Liver (tissue), 9 donors: ENCODE measurements around the gene STK17B. TPM values are rescaled to one million over a fixed set of nuclear protein-coding genes. Genes with fewer than 3 reads are reported as not detected.

Experiments
- DNase-seq: peaks from one replicate; pipeline ENCODE4 v3.0.0-alpha.2; 2017; ENCODE audit warnings: low spot score
- H3K27ac ChIP-seq, 2 donors: one replicate each; pipeline ENCODE4 v1.7.0; 2013; ENCODE audit warnings: inconsistent platforms in 2 of 2, low read length in 2 of 2, control low read depth in 1 of 2, low read depth in 1 of 2, mild to moderate bottlenecking in 1 of 2
- H3K27me3 ChIP-seq, 4 donors: one replicate each; pipeline versions ENCODE4 v1.6.1 to v1.7.0; 2013; ENCODE audit warnings: low read length in 3 of 4, inconsistent platforms in 1 of 4, mild to moderate bottlenecking in 1 of 4, moderate library complexity in 1 of 4; ENCODE audit not compliant: control insufficient read depth in 4 of 4, insufficient read depth in 4 of 4
- H3K36me3 ChIP-seq, 4 donors: one replicate each; pipeline versions ENCODE4 v1.6.1 to v1.7.0; 2013; ENCODE audit warnings: low read length in 3 of 4, mild to moderate bottlenecking in 3 of 4, low read depth in 1 of 4, moderate library complexity in 1 of 4; ENCODE audit not compliant: control insufficient read depth in 4 of 4, insufficient read depth in 3 of 4
- H3K4me1 ChIP-seq, 4 donors: one replicate each; pipeline versions ENCODE4 v1.6.1 to v1.7.0; 2013; ENCODE audit warnings: low read length in 3 of 4, mild to moderate bottlenecking in 3 of 4, moderate library complexity in 1 of 4; ENCODE audit not compliant: control insufficient read depth in 4 of 4, insufficient read depth in 4 of 4
- H3K4me3 ChIP-seq, 3 donors: one replicate each; pipeline versions ENCODE4 v1.6.1 to v1.7.0; 2013; ENCODE audit warnings: low read length in 3 of 3, control low read depth in 1 of 3, low read depth in 1 of 3, mild to moderate bottlenecking in 1 of 3
- H3K9ac ChIP-seq, 2 donors: one replicate each; pipeline ENCODE4 v1.7.0; 2013; ENCODE audit warnings: low read length in 2 of 2, mild to moderate bottlenecking in 2 of 2, moderate library complexity in 2 of 2, control low read depth in 1 of 2, low read depth in 1 of 2
- H3K9me3 ChIP-seq, 4 donors: one replicate each; pipeline versions ENCODE4 v1.6.1 to v1.7.0; 2013; ENCODE audit warnings: low read length in 3 of 4; ENCODE audit not compliant: control insufficient read depth in 4 of 4
- EGR1 ChIP-seq, 2 donors: IDR thresholded peaks; 2 replicates each; pipeline ENCODE4 v1.6.1; 2016 to 2018; ENCODE audit warnings: antibody characterized with exemption in 2 of 2, low read depth in 2 of 2
- FOXA2 ChIP-seq: IDR thresholded peaks from 2 replicates; pipeline ENCODE4 v1.6.1; 2016; ENCODE audit warnings: antibody characterized with exemption
- GABPA ChIP-seq, 2 donors: IDR thresholded peaks in 1 of 2; conservative IDR thresholded peaks in 1 of 2; 2 replicates each; pipeline ENCODE4 v1.6.1; 2016; ENCODE audit warnings: antibody characterized with exemption in 2 of 2, mild to moderate bottlenecking in 1 of 2, moderate library complexity in 1 of 2
- HNF4A ChIP-seq, 2 donors: conservative IDR thresholded peaks; 2 replicates each; pipeline ENCODE4 v1.6.1; 2016; ENCODE audit warnings: antibody characterized with exemption in 2 of 2, mild to moderate bottlenecking in 2 of 2
- HNF4G ChIP-seq: IDR thresholded peaks from 2 replicates; pipeline ENCODE4 v1.6.1; 2016; ENCODE audit warnings: antibody characterized with exemption
- JUND ChIP-seq, 2 donors: IDR thresholded peaks; 2 replicates each; pipeline ENCODE4 v1.6.1; 2016; ENCODE audit warnings: antibody characterized with exemption in 2 of 2
- NR2F2 ChIP-seq: IDR thresholded peaks from 2 replicates; pipeline ENCODE4 v1.6.1; 2016; ENCODE audit warnings: antibody characterized with exemption
- RAD21 ChIP-seq, 2 donors: IDR thresholded peaks; 2 replicates each; pipeline ENCODE4 v1.6.1; 2016; ENCODE audit warnings: antibody characterized with exemption in 2 of 2, mild to moderate bottlenecking in 2 of 2
- RXRA ChIP-seq, 2 donors: IDR thresholded peaks; 2 replicates each; pipeline ENCODE4 v1.6.1; 2017 to 2018; ENCODE audit warnings: antibody characterized with exemption in 2 of 2, mild to moderate bottlenecking in 1 of 2
- SP1 ChIP-seq: IDR thresholded peaks from 2 replicates; pipeline ENCODE4 v1.6.1; 2018; ENCODE audit warnings: antibody characterized with exemption, mild to moderate bottlenecking
- TAF1 ChIP-seq: conservative IDR thresholded peaks from 2 replicates; pipeline ENCODE4 v1.6.1; 2016; ENCODE audit warnings: antibody characterized with exemption, mild to moderate bottlenecking
- YY1 ChIP-seq: IDR thresholded peaks from 2 replicates; pipeline ENCODE4 v1.6.1; 2016; ENCODE audit warnings: antibody characterized with exemption, mild to moderate bottlenecking
- WGBS: extraction: QIAGEN DNeasy Blood & Tissue Kit; methylation state at CpG from one replicate; pipeline ENCODE4 v1.1.7; 2013; 5-methylcytosine and 5-hydroxymethylcytosine counted together
- polyA plus RNA-seq, 2 donors: library from polyadenylated mRNA; stranded (reverse) in 1 of 2; unstranded in 1 of 2; fragments of 200-250 nt in 1 of 2; fragments of >200 nt in 1 of 2; fragmentation: Nextera tagmentation in 1 of 2; extraction: Ambion mirVana in 1 of 2; gene quantifications; one replicate each; pipeline versions ENCODE4 v1.2.1 to v1.2.3, GENCODE V29; 2013 to 2015
- total RNA-seq, 2 donors: library from RNA; depleted of rRNA; stranded (reverse); fragments of >200 nt; gene quantifications; one replicate each; pipeline ENCODE4 v1.2.3, GENCODE V29; 2014
- TF ChIP-seq, protein P1 (sequence below): IDR thresholded peaks from 2 replicates; pipeline ENCODE4 v1.6.1; 2016; ENCODE audit warnings: antibody characterized with exemption
- TF ChIP-seq, protein P2 (sequence below): IDR thresholded peaks from 2 replicates; pipeline ENCODE4 v1.6.1; 2016; ENCODE audit warnings: antibody characterized with exemption
- TF ChIP-seq, protein P3 (sequence below): IDR thresholded peaks from 2 replicates; pipeline ENCODE4 v1.6.1; 2016; ENCODE audit warnings: antibody characterized with exemption, mild to moderate bottlenecking
- TF ChIP-seq, protein P4 (sequence below): IDR thresholded peaks from 2 replicates; pipeline ENCODE4 v1.6.1; 2016; ENCODE audit warnings: antibody characterized with exemption
- TF ChIP-seq, protein P5 (sequence below): fragments of 150-350 bp; IDR thresholded peaks from 2 replicates; pipeline ENCODE4 v1.5.1; 2017; ENCODE audit warnings: improper control_type of control experiment, low read depth, low read length; ENCODE audit not compliant: missing input control
- donor health status: healthy.
- donor health status: healthy.
- donor health status: healthy.
- donor health status: healthy.
- donor health status: healthy.

Gene STK17B
- total RNA-seq (10 to 100 TPM in 1 of 2 donors, 1 to 10 TPM in 1; 7.4 to 21.8 TPM), polyA plus RNA-seq (1 to 10 TPM; 1.0 to 1.9 TPM)

DNA sequence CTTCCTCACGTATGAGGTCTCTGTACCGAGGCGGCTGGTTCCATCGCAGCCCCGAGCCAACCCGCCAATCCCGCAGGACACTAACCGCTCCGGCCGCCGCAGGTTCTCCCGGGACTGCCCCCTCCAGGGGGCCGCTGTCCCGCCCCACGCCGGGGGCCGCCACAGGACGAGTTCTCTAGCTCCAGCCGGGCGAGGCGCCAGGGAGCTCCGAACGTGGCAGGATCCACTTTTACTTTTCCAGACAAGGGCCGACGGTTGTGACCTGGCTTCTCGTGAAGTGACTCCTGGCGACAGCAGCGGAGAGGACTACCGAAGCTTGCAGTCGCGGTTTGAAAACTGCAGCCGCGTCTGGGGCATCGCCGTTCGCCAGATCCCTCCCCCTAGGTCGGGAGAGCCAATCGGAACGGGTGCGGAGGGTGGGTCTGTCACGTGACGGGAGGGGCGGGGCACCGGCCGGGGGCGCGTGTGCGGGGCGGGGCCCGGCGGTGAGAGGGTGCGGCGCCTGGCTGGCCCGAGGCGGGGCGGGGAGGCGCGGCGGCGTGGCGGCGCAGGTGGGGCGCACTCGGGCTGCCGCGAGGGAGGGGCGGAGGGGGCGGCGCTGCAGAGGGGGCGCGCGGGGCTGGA is at the start of gene STK17B:
TSS of gene STK17B (minus strand) at position 331 of the 624 bp plus-strand sequence. CDS start 8,195 bp downstream, outside the sequence.
- Histone ChIP-seq H3K4me3 (peak within 1 kb of the TSS; percentile 75 to 86 (median 83)), H3K9ac (peak within 1 kb of the TSS in 1 of 2 donors; percentile 88), H3K27ac (peak within 1 kb of the TSS; percentile 79), H3K4me1 (peaks cover 6 to 17% (median 10%) of the 10 kb centered on the region in 4 donors), H3K36me3 (no peaks in the 10 kb centered on the region), H3K27me3 (no peaks in the 10 kb centered on the region), H3K9me3 (no peaks in the 10 kb centered on the region)
- TF ChIP-seq SP1, result peak; percentile 21
- peak in 1 of 2 donors; percentile 24 for TF ChIP-seq RAD21 (IDR thresholded peaks at IDR 0.05)
- TF ChIP-seq, protein P1, sequence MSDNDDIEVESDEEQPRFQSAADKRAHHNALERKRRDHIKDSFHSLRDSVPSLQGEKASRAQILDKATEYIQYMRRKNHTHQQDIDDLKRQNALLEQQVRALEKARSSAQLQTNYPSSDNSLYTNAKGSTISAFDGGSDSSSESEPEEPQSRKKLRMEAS, result no peak
- TF ChIP-seq, protein P2, sequence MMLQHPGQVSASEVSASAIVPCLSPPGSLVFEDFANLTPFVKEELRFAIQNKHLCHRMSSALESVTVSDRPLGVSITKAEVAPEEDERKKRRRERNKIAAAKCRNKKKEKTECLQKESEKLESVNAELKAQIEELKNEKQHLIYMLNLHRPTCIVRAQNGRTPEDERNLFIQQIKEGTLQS, result no peak
- no peak for TF ChIP-seq JUND (IDR thresholded peaks at IDR 0.05)
- TF ChIP-seq YY1, result peak; percentile 56
- peak; percentile 83 for TF ChIP-seq TAF1
- TF ChIP-seq, protein P3, sequence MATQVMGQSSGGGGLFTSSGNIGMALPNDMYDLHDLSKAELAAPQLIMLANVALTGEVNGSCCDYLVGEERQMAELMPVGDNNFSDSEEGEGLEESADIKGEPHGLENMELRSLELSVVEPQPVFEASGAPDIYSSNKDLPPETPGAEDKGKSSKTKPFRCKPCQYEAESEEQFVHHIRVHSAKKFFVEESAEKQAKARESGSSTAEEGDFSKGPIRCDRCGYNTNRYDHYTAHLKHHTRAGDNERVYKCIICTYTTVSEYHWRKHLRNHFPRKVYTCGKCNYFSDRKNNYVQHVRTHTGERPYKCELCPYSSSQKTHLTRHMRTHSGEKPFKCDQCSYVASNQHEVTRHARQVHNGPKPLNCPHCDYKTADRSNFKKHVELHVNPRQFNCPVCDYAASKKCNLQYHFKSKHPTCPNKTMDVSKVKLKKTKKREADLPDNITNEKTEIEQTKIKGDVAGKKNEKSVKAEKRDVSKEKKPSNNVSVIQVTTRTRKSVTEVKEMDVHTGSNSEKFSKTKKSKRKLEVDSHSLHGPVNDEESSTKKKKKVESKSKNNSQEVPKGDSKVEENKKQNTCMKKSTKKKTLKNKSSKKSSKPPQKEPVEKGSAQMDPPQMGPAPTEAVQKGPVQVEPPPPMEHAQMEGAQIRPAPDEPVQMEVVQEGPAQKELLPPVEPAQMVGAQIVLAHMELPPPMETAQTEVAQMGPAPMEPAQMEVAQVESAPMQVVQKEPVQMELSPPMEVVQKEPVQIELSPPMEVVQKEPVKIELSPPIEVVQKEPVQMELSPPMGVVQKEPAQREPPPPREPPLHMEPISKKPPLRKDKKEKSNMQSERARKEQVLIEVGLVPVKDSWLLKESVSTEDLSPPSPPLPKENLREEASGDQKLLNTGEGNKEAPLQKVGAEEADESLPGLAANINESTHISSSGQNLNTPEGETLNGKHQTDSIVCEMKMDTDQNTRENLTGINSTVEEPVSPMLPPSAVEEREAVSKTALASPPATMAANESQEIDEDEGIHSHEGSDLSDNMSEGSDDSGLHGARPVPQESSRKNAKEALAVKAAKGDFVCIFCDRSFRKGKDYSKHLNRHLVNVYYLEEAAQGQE, result peak; percentile 69
- WGBS, result under 1% methylated on average over 72 of the region's 72 CpGs
- DNase-seq, result peak; percentile 98

DNA sequence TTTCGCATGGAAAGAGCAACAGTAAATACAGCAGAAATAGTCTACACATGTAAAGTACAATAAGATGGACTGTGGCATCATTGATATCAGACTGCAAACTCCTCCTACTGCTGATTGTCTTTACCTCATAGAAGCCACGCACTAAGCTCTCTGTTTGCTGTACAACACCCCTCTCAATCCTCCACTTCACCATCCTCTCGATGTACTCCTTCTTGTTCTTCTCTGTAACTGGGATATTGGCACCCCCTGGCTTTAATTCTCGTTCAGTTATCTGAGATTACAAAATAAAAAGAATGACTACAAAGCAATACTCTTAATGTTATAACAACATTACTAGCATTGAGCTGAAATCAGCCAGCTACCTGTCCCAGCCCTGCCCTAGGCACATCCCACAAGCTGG is 49.3 kb upstream of the STK17B start:
- peaks cover 0 to 2% (median 1%) of the 10 kb centered on the region in 4 donors for H3K36me3 ChIP-seq
- no peak overlapping the region for H3K4me3 ChIP-seq
- DNase-seq, result no peak
- no peak overlapping the region for H3K9ac ChIP-seq
- peaks cover 0 to 5% (median under 1%) of the 10 kb centered on the region in 4 donors for H3K4me1 ChIP-seq
- H3K9me3 ChIP-seq, result no peaks in the 10 kb centered on the region
- 92% methylated on average over 4 of the region's 4 CpGs for WGBS
- no peaks in the 10 kb centered on the region for H3K27me3 ChIP-seq
- TF ChIP-seq YY1 (no peak), EGR1 (IDR thresholded peaks at IDR 0.05; ENCODE audit: low read depth in 2 of 2) (no peak), NR2F2 (no peak), HNF4A (conservative IDR thresholded peaks at IDR 0.05) (no peak), SP1 (no peak), TAF1 (no peak), JUND (IDR thresholded peaks at IDR 0.05) (no peak), HNF4G (no peak), RAD21 (IDR thresholded peaks at IDR 0.05) (no peak), GABPA (IDR thresholded peaks at IDR 0.05 in 1 of 2, conservative IDR thresholded peaks at IDR 0.05 in 1 of 2) (no peak), RXRA (IDR thresholded peaks at IDR 0.05) (no peak), FOXA2 (no peak)
- TF ChIP-seq, protein P4, sequence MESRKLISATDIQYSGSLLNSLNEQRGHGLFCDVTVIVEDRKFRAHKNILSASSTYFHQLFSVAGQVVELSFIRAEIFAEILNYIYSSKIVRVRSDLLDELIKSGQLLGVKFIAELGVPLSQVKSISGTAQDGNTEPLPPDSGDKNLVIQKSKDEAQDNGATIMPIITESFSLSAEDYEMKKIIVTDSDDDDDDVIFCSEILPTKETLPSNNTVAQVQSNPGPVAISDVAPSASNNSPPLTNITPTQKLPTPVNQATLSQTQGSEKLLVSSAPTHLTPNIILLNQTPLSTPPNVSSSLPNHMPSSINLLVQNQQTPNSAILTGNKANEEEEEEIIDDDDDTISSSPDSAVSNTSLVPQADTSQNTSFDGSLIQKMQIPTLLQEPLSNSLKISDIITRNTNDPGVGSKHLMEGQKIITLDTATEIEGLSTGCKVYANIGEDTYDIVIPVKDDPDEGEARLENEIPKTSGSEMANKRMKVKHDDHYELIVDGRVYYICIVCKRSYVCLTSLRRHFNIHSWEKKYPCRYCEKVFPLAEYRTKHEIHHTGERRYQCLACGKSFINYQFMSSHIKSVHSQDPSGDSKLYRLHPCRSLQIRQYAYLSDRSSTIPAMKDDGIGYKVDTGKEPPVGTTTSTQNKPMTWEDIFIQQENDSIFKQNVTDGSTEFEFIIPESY, result no peak
- TF ChIP-seq, protein P3, result no peak
- TF ChIP-seq, protein P2, result no peak
- TF ChIP-seq, protein P5, sequence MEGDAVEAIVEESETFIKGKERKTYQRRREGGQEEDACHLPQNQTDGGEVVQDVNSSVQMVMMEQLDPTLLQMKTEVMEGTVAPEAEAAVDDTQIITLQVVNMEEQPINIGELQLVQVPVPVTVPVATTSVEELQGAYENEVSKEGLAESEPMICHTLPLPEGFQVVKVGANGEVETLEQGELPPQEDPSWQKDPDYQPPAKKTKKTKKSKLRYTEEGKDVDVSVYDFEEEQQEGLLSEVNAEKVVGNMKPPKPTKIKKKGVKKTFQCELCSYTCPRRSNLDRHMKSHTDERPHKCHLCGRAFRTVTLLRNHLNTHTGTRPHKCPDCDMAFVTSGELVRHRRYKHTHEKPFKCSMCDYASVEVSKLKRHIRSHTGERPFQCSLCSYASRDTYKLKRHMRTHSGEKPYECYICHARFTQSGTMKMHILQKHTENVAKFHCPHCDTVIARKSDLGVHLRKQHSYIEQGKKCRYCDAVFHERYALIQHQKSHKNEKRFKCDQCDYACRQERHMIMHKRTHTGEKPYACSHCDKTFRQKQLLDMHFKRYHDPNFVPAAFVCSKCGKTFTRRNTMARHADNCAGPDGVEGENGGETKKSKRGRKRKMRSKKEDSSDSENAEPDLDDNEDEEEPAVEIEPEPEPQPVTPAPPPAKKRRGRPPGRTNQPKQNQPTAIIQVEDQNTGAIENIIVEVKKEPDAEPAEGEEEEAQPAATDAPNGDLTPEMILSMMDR, result no peak
- TF ChIP-seq, protein P1, result no peak
- H3K27ac ChIP-seq, result no peak overlapping the region
